ENCODE data around the gene PLAGL1.

DNA sequence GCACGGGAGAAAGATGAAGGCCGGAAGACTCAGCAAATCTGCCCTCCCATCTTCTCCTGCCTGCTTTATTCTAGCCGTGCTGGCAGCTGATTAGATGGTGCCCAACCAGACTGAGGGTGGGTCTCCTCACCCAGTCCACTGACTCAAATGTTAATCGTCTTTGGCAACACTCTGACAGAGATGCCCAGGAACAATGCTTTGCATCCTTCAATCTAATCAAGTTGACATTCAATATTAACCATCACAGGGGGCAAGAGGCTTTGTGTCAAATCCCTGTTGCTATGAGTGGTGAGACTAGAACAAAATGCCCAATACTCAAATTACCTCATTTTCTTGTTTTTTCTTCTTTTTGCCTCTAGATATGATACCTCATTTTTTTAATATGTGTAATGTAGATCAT is 27.4 kb upstream of the PLAGL1 start:
- TF ChIP-seq ZC3H11A (IDR thresholded peaks at IDR 0.05) (no peak), PHF8 (IDR thresholded peaks at IDR 0.05; ENCODE audit: borderline replicate concordance, low read depth) (no peak), BHLHE40 (IDR thresholded peaks at IDR 0.05; ENCODE audit: low read depth, low read length) (no peak), EHMT2 (IDR thresholded peaks at IDR 0.05; ENCODE audit: low read depth) (no peak), RAD21 (conservative IDR thresholded peaks at IDR 0.05 in 1 of 2, IDR thresholded peaks at IDR 0.05 in 1 of 2) (no peak), CHD2 (IDR thresholded peaks at IDR 0.05; ENCODE audit: low read length, partially characterized antibody) (no peak), RARB (CRISPR knock-in tag; IDR thresholded peaks at IDR 0.05) (no peak)
- TF ChIP-seq, protein P1, sequence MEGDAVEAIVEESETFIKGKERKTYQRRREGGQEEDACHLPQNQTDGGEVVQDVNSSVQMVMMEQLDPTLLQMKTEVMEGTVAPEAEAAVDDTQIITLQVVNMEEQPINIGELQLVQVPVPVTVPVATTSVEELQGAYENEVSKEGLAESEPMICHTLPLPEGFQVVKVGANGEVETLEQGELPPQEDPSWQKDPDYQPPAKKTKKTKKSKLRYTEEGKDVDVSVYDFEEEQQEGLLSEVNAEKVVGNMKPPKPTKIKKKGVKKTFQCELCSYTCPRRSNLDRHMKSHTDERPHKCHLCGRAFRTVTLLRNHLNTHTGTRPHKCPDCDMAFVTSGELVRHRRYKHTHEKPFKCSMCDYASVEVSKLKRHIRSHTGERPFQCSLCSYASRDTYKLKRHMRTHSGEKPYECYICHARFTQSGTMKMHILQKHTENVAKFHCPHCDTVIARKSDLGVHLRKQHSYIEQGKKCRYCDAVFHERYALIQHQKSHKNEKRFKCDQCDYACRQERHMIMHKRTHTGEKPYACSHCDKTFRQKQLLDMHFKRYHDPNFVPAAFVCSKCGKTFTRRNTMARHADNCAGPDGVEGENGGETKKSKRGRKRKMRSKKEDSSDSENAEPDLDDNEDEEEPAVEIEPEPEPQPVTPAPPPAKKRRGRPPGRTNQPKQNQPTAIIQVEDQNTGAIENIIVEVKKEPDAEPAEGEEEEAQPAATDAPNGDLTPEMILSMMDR (IDR thresholded peaks at IDR 0.05): no peak

All from A549 (cell line).